ENCODE measurements around the gene HTR3E.

Gene HTR3E

DNA sequence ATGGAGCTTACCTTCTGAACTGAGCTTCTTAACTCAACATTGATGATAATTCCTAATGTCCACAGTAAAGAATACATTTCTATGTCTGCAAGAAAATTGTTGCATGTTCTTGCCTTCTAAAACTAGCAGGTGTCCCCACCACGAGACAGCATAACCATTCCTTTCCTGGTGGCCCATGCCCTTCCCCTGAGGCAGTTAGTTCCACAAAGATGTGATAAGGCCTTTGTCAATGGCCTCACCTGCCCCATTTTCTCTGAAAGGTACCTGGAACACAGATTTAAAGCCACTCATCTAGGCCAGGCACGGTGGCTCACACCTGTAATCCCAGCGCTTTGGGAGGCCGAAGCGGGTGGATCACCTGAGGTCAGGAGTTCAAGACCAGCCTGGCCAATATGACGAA lies 21.0 kb upstream of the HTR3E start:
- no peaks in the 10 kb centered on the region for H3K4me1 ChIP-seq (ENCODE audit: control insufficient read depth, insufficient read depth, low read length)
- H3K27ac ChIP-seq (ENCODE audit: extremely low read depth, low read depth, low read length): no peak overlapping the region
- CTCF ChIA-PET: no interaction called here
- no peaks in the 10 kb centered on the region for H3K36me3 ChIP-seq (ENCODE audit: control insufficient read depth in 2 of 2, insufficient read depth in 1 of 2, low read length in 2 of 2)
- H3K4me3 ChIP-seq (ENCODE audit: low read depth, low read length): no peak overlapping the region
- POLR2A ChIA-PET: no interaction called here
- TF ChIP-seq ZNF335 (tag by site-specific recombination; conservative IDR thresholded peaks at IDR 0.05) (no peak), ZBTB7A (tag by site-specific recombination; IDR thresholded peaks at IDR 0.05; ENCODE audit: low read depth) (no peak), ZBTB1 (tag by site-specific recombination; IDR thresholded peaks at IDR 0.05) (no peak), MYNN (tag by site-specific recombination; IDR thresholded peaks at IDR 0.05; ENCODE audit: borderline replicate concordance) (no peak), ZNF449 (tag by site-specific recombination; IDR thresholded peaks at IDR 0.05) (no peak), ZNF621 (tag by site-specific recombination; IDR thresholded peaks at IDR 0.05) (no peak), ZNF555 (tag by site-specific recombination; conservative IDR thresholded peaks at IDR 0.05) (no peak), PRDM2 (tag by site-specific recombination; IDR thresholded peaks at IDR 0.05; ENCODE audit: borderline replicate concordance) (no peak), TRIM28 (IDR thresholded peaks at IDR 0.05; ENCODE audit: borderline replicate concordance, low read length) (no peak), CTCF (tag by site-specific recombination; IDR thresholded peaks at IDR 0.05) (no peak), ZNF146 (tag by site-specific recombination; IDR thresholded peaks at IDR 0.05) (no peak), ZNF768 (tag by site-specific recombination; IDR thresholded peaks at IDR 0.05) (no peak), ZNF311 (tag by site-specific recombination; IDR thresholded peaks at IDR 0.05; ENCODE audit: borderline replicate concordance) (no peak), SP2 (tag by site-specific recombination; IDR thresholded peaks at IDR 0.05) (no peak), ZNF777 (tag by site-specific recombination; IDR thresholded peaks at IDR 0.05; ENCODE audit: borderline replicate concordance) (no peak), ZNF558 (tag by site-specific recombination; IDR thresholded peaks at IDR 0.05) (no peak), MZF1 (tag by site-specific recombination; IDR thresholded peaks at IDR 0.05; ENCODE audit: borderline replicate concordance) (no peak), SCRT2 (tag by site-specific recombination; IDR thresholded peaks at IDR 0.05) (no peak)
- TF ChIP-seq, protein P1, sequence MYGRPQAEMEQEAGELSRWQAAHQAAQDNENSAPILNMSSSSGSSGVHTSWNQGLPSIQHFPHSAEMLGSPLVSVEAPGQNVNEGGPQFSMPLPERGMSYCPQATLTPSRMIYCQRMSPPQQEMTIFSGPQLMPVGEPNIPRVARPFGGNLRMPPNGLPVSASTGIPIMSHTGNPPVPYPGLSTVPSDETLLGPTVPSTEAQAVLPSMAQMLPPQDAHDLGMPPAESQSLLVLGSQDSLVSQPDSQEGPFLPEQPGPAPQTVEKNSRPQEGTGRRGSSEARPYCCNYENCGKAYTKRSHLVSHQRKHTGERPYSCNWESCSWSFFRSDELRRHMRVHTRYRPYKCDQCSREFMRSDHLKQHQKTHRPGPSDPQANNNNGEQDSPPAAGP (tag by site-specific recombination; IDR thresholded peaks at IDR 0.05): no peak
- no peaks in the 10 kb centered on the region for H3K9me3 ChIP-seq (ENCODE audit: control insufficient read depth, insufficient read depth, low read depth, low read length)

Measured in HEK293 (cell line).